Raji (cell line): ENCODE data around the gene SLC25A28.

ENCODE experiments used
- POLR2A ChIP-seq: IDR thresholded peaks from 2 replicates; pipeline ENCODE4 v1.6.1; 2011; ENCODE audit warnings: low read depth, low read length, control low read depth; ENCODE audit not compliant: insufficient read depth

The SLC25A28 gene

DNA sequence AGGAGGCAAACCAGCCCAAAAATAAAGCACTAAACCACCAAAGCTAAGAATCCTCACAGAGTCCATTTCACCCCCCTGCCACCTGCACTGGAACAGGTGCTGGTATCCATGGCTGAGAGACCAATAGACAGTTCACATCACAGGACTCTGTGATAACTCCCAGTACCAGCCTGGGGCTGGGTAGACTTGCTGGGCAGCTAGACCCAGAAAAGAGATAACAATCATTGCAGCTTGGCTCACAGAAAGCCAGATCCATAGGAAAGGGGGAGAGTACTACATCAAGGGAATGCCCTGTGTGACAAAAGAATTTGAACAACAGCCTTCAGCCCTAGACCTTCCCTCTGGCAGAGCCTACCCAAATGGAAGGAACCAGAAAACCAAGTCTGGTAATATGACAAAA, 13.6 kb upstream of the SLC25A28 start:
- TF ChIP-seq POLR2A: no peak

GRCh38 chr10:99631496-99631895, 11.3 kb upstream of the SLC25A28 start:
- TF ChIP-seq POLR2A: no peak

GRCh38 chr10:99630991-99631390, 10.8 kb upstream of the SLC25A28 start:
- no peak for TF ChIP-seq POLR2A

- no peak for TF ChIP-seq POLR2A
These were observed 10.2 kb upstream of the SLC25A28 start for GRCh38 chr10:99630433-99630832.

GRCh38 chr10:99629625-99629978, 9.4 kb upstream of the SLC25A28 start:
- TF ChIP-seq POLR2A: no peak

- no peak for TF ChIP-seq POLR2A
These were observed 8.8 kb upstream of the SLC25A28 start for GRCh38 chr10:99628923-99629624.

GRCh38 chr10:99623919-99624318, 3.7 kb upstream of the SLC25A28 start:
- TF ChIP-seq POLR2A: no peak

GRCh38 chr10:99621454-99622251, 1.4 kb upstream of the SLC25A28 start:
- TF ChIP-seq POLR2A: no peak

DNA sequence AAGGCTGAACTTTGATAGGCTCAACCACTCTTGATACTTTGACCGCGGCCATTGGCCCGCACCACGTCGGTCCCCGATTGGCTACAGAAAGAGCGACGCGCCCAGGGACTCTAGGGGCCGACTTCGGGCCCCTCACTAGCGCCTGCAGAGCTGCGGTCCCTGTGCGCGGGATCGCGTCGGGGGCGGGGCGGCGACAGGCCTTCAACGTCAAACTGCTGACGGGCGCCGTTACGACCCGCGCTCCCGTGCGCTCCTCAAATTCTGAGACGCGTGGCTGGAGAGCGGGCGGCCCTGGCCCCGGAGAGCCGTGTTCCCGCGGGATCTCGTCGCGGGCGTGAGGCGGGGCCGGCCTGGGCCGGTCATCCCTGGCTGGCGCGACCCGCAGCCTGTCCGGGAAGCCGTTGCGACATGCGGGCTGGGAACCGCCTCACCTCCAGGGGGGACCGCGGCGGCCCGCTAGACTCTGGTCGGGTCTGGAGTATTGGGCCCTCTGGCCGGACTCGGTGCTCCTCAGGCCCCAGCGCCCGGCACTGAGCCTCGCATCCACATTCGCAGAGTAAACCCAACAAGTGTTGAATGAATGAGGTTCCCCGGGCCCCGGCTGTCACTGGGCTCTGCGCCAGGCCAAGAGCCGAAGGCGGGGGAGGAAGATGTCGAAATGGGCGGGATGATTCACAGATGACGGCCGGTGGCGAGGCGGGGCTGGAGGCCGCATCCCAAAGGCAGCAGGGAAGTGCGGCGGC, 643 bp upstream of the SLC25A28 start:
- peak; percentile 68 for TF ChIP-seq POLR2A

GRCh38 chr10:99619090-99619800, 994 bp downstream of the SLC25A28 start:
- TF ChIP-seq POLR2A: no peak

DNA sequence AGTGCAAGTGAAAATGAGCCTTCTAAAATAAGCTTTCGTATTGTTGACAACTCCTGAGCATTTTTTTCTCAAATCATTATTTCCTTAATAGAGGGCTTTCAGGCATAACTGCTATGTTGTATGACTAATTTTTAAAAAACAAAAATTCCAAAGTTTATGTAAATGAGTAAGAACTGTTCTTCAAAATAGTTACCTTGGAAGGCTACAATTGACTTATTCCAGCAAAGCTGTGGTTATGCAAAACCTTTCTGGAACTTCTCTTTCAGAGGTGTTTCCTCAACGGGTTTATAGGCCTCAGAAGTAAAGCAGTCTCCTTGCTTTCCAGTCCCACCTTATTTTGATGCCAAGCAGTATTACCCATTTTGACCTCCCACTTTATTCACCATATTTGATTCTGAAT, 2.5 kb downstream of the SLC25A28 start:
- TF ChIP-seq POLR2A: no peak

- no peak for TF ChIP-seq POLR2A
These were observed 4.8 kb downstream of the SLC25A28 start for GRCh38 chr10:99615426-99615825.

GRCh38 chr10:99612167-99612831, 7.9 kb downstream of the SLC25A28 start:
- no peak for TF ChIP-seq POLR2A

- no peak for TF ChIP-seq POLR2A
These were observed 8.9 kb downstream of the SLC25A28 start for GRCh38 chr10:99611326-99611725.

DNA sequence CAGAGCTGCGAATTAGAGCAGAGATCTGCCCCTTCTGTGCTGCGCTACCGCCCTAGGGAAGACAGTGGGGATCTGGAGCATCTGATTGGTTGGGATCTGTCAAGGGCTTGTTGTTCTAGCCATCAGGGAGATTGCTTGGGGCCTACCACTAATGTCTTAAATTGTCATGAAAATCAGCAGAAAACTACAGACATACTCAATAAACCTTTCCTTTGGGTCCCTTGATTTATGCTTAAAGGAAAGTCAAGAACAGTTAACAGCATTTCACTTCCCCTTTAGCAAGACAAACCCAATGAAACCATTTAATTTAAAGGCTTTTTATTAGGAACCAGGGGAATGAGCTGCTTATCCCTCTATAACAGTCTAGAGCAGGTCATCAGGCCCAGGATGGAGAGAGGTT, 10.0 kb downstream of the SLC25A28 start:
- no peak for TF ChIP-seq POLR2A
